OCI-LY1 (cell line): ENCODE results near the gene TBC1D5.
"Not testable (repeated sequence)": the region's sequence is repeated elsewhere in the genome, so short reads cannot be mapped to it uniquely, and the experiment has no call there.

Experiments
- H2AFZ ChIP-seq: fragments of 200-600 bp; sonication (generic), shearing (Covaris generic); 2 replicates; pipeline ENCODE4 v1.6.0; 2014; ENCODE audit warnings: antibody characterized with exemption, mild to moderate bottlenecking, low read length
- H3F3A ChIP-seq: fragments of 200-600 bp; sonication (generic), shearing (Covaris generic); 2 replicates; pipeline ENCODE4 v1.6.0; 2014; ENCODE audit warnings: mild to moderate bottlenecking, antibody characterized with exemption, low read length, moderate library complexity; ENCODE audit not compliant: insufficient read depth
- H3K27ac ChIP-seq: fragments of 200-600 bp; sonication (generic); 2 replicates; pipeline ENCODE4 v1.5.1; 2014; ENCODE audit warnings: low read length, mixed run types, mild to moderate bottlenecking, low read depth; ENCODE audit not compliant: poor library complexity, severe bottlenecking
- H3K27me3 ChIP-seq: fragments of 200-600 bp; sonication (generic); 2 replicates; pipeline ENCODE4 v1.6.0; 2014; ENCODE audit warnings: antibody characterized with exemption, mild to moderate bottlenecking, low read length, moderate library complexity; ENCODE audit not compliant: insufficient read depth
- H3K36me3 ChIP-seq: fragments of 200-600 bp; sonication (generic); 2 replicates; pipeline ENCODE4 v1.6.1; 2014; ENCODE audit warnings: mild to moderate bottlenecking, antibody characterized with exemption, low read length, moderate library complexity, mixed read lengths; ENCODE audit not compliant: insufficient read depth
- H3K4me1 ChIP-seq: fragments of 200-600 bp; sonication (generic); 2 replicates; pipeline ENCODE4 v1.5.1; 2014; ENCODE audit warnings: mild to moderate bottlenecking, low read length, moderate library complexity; ENCODE audit not compliant: insufficient read depth, severe bottlenecking
- H3K4me2 ChIP-seq: fragments of 200-600 bp; sonication (generic), shearing (Covaris generic); 2 replicates; pipeline ENCODE4 v1.6.1; 2014; ENCODE audit warnings: low read length
- H3K4me3 ChIP-seq: fragments of 200-600 bp; sonication (generic); 2 replicates; pipeline ENCODE4 v1.5.1; 2014; ENCODE audit warnings: low read length, low read depth, mild to moderate bottlenecking, mixed read lengths; ENCODE audit not compliant: poor library complexity, severe bottlenecking
- H3K79me2 ChIP-seq: fragments of 200-600 bp; shearing (Covaris generic); 2 replicates; pipeline ENCODE4 v1.6.1; 2016; ENCODE audit warnings: mixed run types, low read length, mixed read lengths; ENCODE audit not compliant: insufficient read depth
- H3K9ac ChIP-seq: fragments of 200-600 bp; sonication (generic), shearing (Covaris generic); 2 replicates; pipeline ENCODE4 v1.6.1; 2014; ENCODE audit warnings: mild to moderate bottlenecking, low read length, mixed read lengths
- H3K9me2 ChIP-seq: fragments of 200-600 bp; sonication (generic), shearing (Covaris generic); 2 replicates; pipeline ENCODE4 v1.6.1; 2014; ENCODE audit warnings: low read depth, mild to moderate bottlenecking, low read length, mixed read lengths
- H3K9me3 ChIP-seq: fragments of 200-600 bp; shearing (Covaris generic); 2 replicates; pipeline ENCODE4 v1.6.1; 2014; ENCODE audit warnings: low read length, mixed read lengths
- H4K20me1 ChIP-seq: fragments of 200-600 bp; sonication (generic), shearing (Covaris generic); 2 replicates; pipeline ENCODE4 v1.6.0; 2016; ENCODE audit warnings: mild to moderate bottlenecking, low read length; ENCODE audit not compliant: insufficient read depth
- EZH2 ChIP-seq: fragments of 200-600 bp; sonication (generic), shearing (Covaris generic); IDR thresholded peaks from 2 replicates; pipeline ENCODE4 v1.8.0; 2017; ENCODE audit warnings: borderline replicate concordance, mixed run types, mild to moderate bottlenecking, antibody characterized with exemption, low read length, moderate library complexity, mixed read lengths
- TF ChIP-seq, protein P1 (sequence below): fragments of 200-600 bp; sonication (generic), shearing (Covaris generic); IDR thresholded peaks from 2 replicates; pipeline ENCODE4 v1.5.1; 2017; ENCODE audit warnings: mild to moderate bottlenecking, antibody characterized with exemption, low read length, moderate library complexity, mixed read lengths

TBC1D5 gene

GRCh38 chr3:17726313-17726712 lies 16.1 kb downstream of the TBC1D5 start:
- H3K4me3 ChIP-seq = no peak overlapping the region
- no peak overlapping the region for H3K4me2 ChIP-seq
- H2AFZ ChIP-seq = no peak overlapping the region
- H3K9ac ChIP-seq = no peak overlapping the region
- H3K79me2 ChIP-seq = peaks cover 18% of the 10 kb centered on the region
- no peaks in the 10 kb centered on the region for H3K27me3 ChIP-seq
- no peaks in the 10 kb centered on the region for H3F3A ChIP-seq
- H3K9me2 ChIP-seq = no peaks in the 10 kb centered on the region
- no peaks in the 10 kb centered on the region for H3K9me3 ChIP-seq
- H4K20me1 ChIP-seq = no peaks in the 10 kb centered on the region
- H3K27ac ChIP-seq = no peak overlapping the region
- TF ChIP-seq, protein P1, sequence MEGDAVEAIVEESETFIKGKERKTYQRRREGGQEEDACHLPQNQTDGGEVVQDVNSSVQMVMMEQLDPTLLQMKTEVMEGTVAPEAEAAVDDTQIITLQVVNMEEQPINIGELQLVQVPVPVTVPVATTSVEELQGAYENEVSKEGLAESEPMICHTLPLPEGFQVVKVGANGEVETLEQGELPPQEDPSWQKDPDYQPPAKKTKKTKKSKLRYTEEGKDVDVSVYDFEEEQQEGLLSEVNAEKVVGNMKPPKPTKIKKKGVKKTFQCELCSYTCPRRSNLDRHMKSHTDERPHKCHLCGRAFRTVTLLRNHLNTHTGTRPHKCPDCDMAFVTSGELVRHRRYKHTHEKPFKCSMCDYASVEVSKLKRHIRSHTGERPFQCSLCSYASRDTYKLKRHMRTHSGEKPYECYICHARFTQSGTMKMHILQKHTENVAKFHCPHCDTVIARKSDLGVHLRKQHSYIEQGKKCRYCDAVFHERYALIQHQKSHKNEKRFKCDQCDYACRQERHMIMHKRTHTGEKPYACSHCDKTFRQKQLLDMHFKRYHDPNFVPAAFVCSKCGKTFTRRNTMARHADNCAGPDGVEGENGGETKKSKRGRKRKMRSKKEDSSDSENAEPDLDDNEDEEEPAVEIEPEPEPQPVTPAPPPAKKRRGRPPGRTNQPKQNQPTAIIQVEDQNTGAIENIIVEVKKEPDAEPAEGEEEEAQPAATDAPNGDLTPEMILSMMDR = no peak
- no peak for TF ChIP-seq EZH2
- peaks cover 36% of the 10 kb centered on the region for H3K36me3 ChIP-seq
- H3K4me1 ChIP-seq = no peaks in the 10 kb centered on the region

- not testable (repeated sequence) for H4K20me1 ChIP-seq, H3F3A ChIP-seq, H3K4me1 ChIP-seq, H3K9ac ChIP-seq, H3K27me3 ChIP-seq, H3K4me2 ChIP-seq, H3K4me3 ChIP-seq, H2AFZ ChIP-seq, H3K9me2 ChIP-seq, H3K27ac ChIP-seq, H3K9me3 ChIP-seq
- H3K79me2 ChIP-seq = peaks cover 18% of the 10 kb centered on the region
- peaks cover 36% of the 10 kb centered on the region for H3K36me3 ChIP-seq
These were observed 16.6 kb downstream of the TBC1D5 start for GRCh38 chr3:17725844-17726243.

DNA sequence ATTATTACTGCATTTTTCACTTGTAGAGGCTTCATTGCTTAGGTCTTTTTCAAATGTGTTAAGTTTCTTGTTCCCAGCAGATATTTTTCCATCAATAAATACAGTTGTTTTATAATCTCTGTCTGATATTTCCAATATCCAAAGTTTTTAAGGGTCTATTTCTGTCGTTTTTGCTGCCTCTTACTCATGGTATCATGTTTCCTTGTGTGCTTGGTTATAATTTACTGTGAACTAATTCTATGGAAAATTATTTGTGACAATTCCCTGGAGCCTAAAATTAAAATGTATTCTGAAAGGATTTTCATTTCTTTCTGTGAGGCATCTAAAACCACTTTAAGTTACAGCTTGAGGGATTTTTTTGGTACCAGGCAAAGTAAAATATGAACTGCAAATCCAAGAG lies 17.5 kb downstream of the TBC1D5 start:
- Histone ChIP-seq H3F3A (no peaks in the 10 kb centered on the region), H3K27ac (no peak overlapping the region), H3K4me3 (no peak overlapping the region), H3K9ac (no peak overlapping the region), H3K4me2 (no peak overlapping the region), H3K79me2 (peaks cover 18% of the 10 kb centered on the region), H3K9me3 (no peaks in the 10 kb centered on the region), H3K36me3 (peaks cover 36% of the 10 kb centered on the region), H2AFZ (no peak overlapping the region), H3K9me2 (no peaks in the 10 kb centered on the region), H4K20me1 (no peaks in the 10 kb centered on the region), H3K4me1 (no peaks in the 10 kb centered on the region), H3K27me3 (no peaks in the 10 kb centered on the region)
- TF ChIP-seq EZH2 = no peak
- TF ChIP-seq, protein P1 = no peak

- TF ChIP-seq EZH2 = no peak
- TF ChIP-seq, protein P1 = no peak
- no peaks in the 10 kb centered on the region for H3K9me3 ChIP-seq
- H3K36me3 ChIP-seq = peaks cover 32% of the 10 kb centered on the region
- H3K9me2 ChIP-seq = no peaks in the 10 kb centered on the region
- H3K27ac ChIP-seq = no peak overlapping the region
- H3K9ac ChIP-seq = no peak overlapping the region
- no peak overlapping the region for H3K4me3 ChIP-seq
- H4K20me1 ChIP-seq = no peaks in the 10 kb centered on the region
- no peak overlapping the region for H3K4me2 ChIP-seq
- no peak overlapping the region for H2AFZ ChIP-seq
- no peaks in the 10 kb centered on the region for H3K27me3 ChIP-seq
- H3K4me1 ChIP-seq = no peaks in the 10 kb centered on the region
- H3F3A ChIP-seq = no peaks in the 10 kb centered on the region
- peaks cover 23% of the 10 kb centered on the region for H3K79me2 ChIP-seq
These were observed 18.3 kb downstream of the TBC1D5 start for GRCh38 chr3:17724122-17724521.
